H1 (cell line): ENCODE data around the gene HDAC9. TPM values are rescaled to one million over a fixed set of nuclear protein-coding genes. Genes with fewer than 3 reads are reported as not detected.

Source experiments
- BCL11A ChIP-seq, 2 experiments: IDR thresholded peaks; one replicate each; pipeline ENCODE4 v1.6.1; 2011; ENCODE audit warnings: low read depth in 2 of 2, low read length in 2 of 2, mild to moderate bottlenecking in 2 of 2
- EZH2 ChIP-seq: fragments of 200-600 bp; sonication (generic); IDR thresholded peaks from 2 replicates; pipeline ENCODE4 v1.7.1; 2012; ENCODE audit warnings: low read depth, mild to moderate bottlenecking, moderate library complexity, low read length, inconsistent platforms; ENCODE audit not compliant: severe bottlenecking
- MAFK ChIP-seq: IDR thresholded peaks from 2 replicates; pipeline ENCODE4 v1.6.1; 2012; ENCODE audit warnings: low read depth, mild to moderate bottlenecking, improper control_type of control experiment, low read length
- NRF1 ChIP-seq: IDR thresholded peaks from 2 replicates; pipeline ENCODE4 v1.6.1; 2011; ENCODE audit warnings: mild to moderate bottlenecking, low read depth, low read length, improper control_type of control experiment
- RBBP5 ChIP-seq: IDR thresholded peaks from 2 replicates; pipeline ENCODE4 v1.7.1; 2012; ENCODE audit warnings: low read depth, mild to moderate bottlenecking, inconsistent platforms, low read length, moderate library complexity, borderline replicate concordance
- polyA plus RNA-seq, 7 experiments: library from polyadenylated mRNA; depleted of rRNA in 3 of 7; stranded (reverse) in 5 of 7; unstranded in 2 of 7; fragments of >200 nt in 5 of 7; fragments of 200-250 nt in 2 of 7; gene quantifications; 1 replicate in 5 of 7; 2 replicates in 1 of 7; 4 replicates in 1 of 7; pipeline versions ENCODE4 v1.2.1 to v1.2.3, GENCODE V29; 2011 to 2013; ENCODE audit warnings: missing spikeins in 2 of 7, mixed read lengths in 2 of 7
- total RNA-seq: library from RNA; stranded (reverse); fragmentation: NEBNext Ultra II Directional; extraction: Animal tissue kit (Norgen Biotek cat#: 25700); gene quantifications from 2 replicates; pipeline ENCODE4 v1.2.1, GENCODE V29; 2021

Gene HDAC9
- total and polyA plus RNA-seq, 2 of the 8 experiments (the other 6 are each of a cell fraction or from before 2014, with no cell fraction given): 9.5 to 13.1 TPM

DNA sequence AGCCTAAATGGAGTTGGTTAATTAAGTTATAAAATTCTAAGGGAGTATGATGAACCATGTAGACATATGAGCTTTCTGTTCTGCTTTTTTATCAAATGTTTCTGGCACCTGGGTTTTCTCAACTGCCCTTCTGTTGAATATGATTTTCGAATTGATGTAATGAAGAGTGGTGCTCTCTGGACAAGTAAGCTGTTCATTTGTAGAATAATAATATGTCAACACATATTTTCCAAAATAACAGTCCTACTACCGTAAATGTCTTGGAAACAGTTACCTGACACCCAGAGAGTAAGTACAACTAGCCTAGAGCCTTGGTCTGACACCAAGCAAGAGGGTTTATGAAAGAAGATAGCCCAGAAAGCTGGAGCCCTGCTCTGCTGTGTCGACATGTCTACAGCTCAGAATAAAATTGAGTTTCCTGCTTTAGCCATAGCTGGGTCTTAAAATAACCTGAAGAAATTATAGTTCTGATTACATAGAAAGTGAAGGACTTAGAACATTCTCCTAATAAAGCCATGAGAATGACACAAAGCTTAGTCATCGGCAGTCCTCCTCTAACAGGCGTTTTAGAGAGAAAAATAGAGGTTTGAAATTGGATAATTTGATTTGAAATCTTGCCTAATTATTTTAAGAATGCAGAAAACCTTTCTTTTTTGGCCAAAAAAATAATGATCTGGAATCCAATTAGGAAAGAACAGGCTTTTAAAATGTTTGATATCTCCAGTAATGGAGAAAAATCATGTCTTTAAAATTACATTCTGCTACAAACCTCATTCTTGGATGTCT is 25.1 kb downstream of the HDAC9 start (continued):
- TF ChIP-seq BCL11A (IDR thresholded peaks at IDR 0.05; ENCODE audit: low read depth in 2 of 2, low read length in 2 of 2) (no peak), NRF1 (no peak), EZH2 (no peak), RBBP5 (no peak), MAFK (no peak)
- TF ChIP-seq, all 59 proteins: peak for 0
